Measurements from ENCODE around the gene MACIR.
"Not testable (repeated sequence)": the region's sequence is repeated elsewhere in the genome, so short reads cannot be mapped to it uniquely, and the experiment has no call there.

MACIR gene

DNA sequence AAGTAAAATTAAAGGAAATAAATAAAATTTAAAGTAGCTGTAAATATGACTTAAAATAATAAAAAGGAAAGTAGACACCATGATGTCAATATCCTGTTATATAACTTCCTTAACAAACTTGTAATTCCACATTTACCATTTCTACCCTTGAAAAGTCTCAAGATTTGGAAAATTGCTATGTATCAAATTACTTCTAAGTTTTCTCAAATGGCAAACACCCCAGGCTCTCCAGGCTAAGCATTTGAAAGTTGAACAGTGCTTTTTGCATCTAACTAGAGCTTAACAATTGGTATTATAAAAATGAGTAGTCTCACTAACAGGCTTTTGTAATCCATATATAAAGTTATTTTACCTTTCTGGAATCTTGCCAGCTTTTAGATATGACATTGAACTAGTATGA, 41.5 kb upstream of the MACIR start:
- H3K4me3 ChIP-seq (ENCODE audit: low read depth, low read length): no peak overlapping the region
- TF ChIP-seq, protein P1, sequence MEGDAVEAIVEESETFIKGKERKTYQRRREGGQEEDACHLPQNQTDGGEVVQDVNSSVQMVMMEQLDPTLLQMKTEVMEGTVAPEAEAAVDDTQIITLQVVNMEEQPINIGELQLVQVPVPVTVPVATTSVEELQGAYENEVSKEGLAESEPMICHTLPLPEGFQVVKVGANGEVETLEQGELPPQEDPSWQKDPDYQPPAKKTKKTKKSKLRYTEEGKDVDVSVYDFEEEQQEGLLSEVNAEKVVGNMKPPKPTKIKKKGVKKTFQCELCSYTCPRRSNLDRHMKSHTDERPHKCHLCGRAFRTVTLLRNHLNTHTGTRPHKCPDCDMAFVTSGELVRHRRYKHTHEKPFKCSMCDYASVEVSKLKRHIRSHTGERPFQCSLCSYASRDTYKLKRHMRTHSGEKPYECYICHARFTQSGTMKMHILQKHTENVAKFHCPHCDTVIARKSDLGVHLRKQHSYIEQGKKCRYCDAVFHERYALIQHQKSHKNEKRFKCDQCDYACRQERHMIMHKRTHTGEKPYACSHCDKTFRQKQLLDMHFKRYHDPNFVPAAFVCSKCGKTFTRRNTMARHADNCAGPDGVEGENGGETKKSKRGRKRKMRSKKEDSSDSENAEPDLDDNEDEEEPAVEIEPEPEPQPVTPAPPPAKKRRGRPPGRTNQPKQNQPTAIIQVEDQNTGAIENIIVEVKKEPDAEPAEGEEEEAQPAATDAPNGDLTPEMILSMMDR (IDR thresholded peaks at IDR 0.05; ENCODE audit: low read depth, low read length): no peak
- TF ChIP-seq POLR2A (IDR thresholded peaks at IDR 0.05; ENCODE audit: extremely low read depth, insufficient read length) (no peak), MYC (IDR thresholded peaks at IDR 0.05; ENCODE audit: low read depth, low read length) (no peak)
- TF ChIP-seq, protein P2, sequence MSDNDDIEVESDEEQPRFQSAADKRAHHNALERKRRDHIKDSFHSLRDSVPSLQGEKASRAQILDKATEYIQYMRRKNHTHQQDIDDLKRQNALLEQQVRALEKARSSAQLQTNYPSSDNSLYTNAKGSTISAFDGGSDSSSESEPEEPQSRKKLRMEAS (IDR thresholded peaks at IDR 0.05; ENCODE audit: low read depth, low read length): no peak
- no peak for DNase-seq (ENCODE audit: low read depth)

DNA sequence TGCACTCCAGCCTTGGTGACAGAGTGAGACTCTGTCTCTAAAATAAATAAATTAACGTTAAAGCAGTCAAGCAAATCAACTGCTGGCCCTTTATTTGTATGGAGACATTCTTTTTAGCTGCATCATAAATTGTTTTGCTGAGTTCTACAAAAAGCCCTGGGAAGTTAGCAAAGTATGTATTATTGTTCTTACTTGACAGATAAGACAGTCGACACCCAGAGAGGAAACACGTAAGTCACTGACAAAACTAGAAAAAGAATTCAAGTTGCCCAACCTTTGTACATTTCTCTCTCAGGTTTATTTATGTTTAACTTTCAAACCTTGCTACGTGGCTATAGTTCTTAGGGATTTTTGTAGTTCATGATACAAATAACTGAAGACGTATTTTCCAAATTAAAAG, 40.4 kb upstream of the MACIR start:
- no peak overlapping the region for H3K4me3 ChIP-seq (ENCODE audit: low read depth, low read length)
- no peak for DNase-seq (ENCODE audit: low read depth)
- no peak for TF ChIP-seq POLR2A (IDR thresholded peaks at IDR 0.05; ENCODE audit: extremely low read depth, insufficient read length)
- TF ChIP-seq, protein P1 (IDR thresholded peaks at IDR 0.05; ENCODE audit: low read depth, low read length): no peak
- TF ChIP-seq, protein P2 (IDR thresholded peaks at IDR 0.05; ENCODE audit: low read depth, low read length): no peak
- TF ChIP-seq MYC (IDR thresholded peaks at IDR 0.05; ENCODE audit: low read depth, low read length): no peak

DNA sequence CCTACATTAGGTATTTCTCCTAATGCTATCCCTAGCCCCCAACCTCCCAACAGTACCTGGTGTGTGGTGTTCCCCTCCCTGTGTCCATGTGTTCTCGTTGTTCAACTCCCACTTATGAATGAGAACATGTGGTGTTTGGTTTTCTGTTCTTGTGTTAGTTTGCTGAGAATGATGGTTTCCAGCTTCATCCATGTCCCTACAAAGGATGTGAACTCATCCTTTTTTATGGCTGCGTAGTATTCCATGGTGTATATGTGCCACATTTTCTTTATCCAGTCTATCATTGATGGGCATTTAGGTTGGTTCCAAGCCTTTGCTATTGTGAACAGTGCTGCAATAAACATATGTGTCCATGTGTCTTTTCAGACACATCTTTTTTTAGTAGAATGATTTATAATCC, 39.5 kb upstream of the MACIR start:
- DNase-seq (ENCODE audit: low read depth); H3K4me3 ChIP-seq (ENCODE audit: low read depth, low read length): not testable (repeated sequence)

DNA sequence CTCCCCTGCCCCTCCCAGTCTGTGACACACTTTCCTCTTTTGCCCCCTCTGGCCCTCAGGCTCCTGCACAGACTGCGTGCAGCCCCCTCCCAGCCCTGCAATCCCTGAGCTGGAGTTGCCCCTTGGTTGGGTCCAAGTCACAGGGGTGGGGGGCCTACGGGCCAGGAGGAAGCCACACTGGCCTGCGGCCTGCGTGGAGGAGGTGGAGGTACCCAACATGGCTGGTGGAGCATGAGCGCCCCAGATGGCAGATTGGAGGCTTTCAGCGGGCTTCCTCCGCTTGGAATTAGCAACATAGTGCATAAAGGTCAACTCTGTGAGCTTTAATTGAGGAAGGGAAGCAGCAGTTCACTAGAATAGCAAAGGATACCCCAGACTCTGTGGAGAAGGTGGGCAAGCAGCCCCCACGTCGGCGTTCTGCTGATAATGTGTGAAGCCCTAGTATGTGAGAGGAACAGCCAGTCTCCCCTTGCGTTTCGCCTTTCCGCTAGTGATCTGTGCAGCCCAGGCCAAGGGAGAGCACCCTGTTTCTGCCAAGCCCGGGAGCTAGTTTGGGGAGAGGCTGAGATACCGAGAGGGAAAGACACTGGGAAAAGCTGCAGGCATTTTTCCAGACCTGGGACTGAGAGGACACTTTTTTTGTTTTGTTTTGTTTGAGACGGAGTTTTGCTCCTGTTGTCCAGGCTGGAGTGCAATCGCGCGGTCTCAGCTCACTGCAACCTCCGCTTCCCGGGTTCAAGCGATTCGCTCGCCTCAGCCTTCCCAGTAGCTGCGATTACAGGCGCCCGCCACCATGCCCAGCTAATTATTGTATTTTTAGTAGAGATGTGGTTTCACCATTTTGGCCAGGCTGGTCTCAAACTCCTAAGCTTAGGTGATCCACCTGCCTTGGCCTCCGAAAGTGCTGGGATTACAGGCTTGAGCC, 35.3 kb upstream of the MACIR start:
- DNase-seq (ENCODE audit: low read depth): no peak
- H3K4me3 ChIP-seq (ENCODE audit: low read depth, low read length): no peak overlapping the region
- TF ChIP-seq POLR2A (IDR thresholded peaks at IDR 0.05; ENCODE audit: extremely low read depth, insufficient read length): no peak
- TF ChIP-seq MYC (IDR thresholded peaks at IDR 0.05; ENCODE audit: low read depth, low read length): no peak
- TF ChIP-seq, protein P1 (IDR thresholded peaks at IDR 0.05; ENCODE audit: low read depth, low read length): no peak
- TF ChIP-seq, protein P2 (IDR thresholded peaks at IDR 0.05; ENCODE audit: low read depth, low read length): no peak

DNA sequence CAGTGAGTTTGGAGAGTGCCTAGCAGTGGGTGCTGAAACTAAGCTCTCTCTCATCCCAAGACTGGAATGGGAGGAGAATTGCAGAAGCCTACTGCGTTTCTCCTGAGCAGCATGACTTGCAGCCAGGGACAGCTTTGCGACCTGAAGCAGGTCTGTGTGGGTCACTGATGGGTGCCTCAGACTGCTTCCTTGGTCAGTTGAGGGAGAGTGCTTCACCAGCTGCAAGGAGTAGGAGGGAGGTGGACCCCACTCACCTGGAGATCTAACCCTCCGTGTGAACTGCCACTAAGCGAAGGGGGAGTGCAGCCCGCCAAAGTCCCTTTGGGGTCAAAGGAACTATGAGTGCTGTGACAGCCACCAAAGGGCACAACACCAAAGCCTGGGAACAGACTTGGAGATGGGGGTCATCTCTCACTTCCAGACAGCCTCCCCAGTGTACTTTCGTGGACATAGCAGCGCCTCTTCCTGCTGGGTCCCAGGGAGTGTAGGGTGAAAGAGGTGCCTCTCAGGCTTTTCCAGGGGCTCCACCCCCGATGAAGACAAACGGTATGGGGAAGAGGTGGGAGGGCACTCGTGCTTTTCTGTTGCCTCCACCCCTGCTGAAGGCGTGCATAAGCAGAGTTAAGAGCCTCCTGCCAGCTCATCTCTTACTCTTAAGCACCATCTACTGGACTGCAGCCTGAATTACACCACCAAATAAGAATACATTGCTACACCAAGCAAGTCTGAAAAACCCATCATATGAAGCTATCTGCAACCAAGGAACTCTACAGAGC, 34.3 kb upstream of the MACIR start:
- DNase-seq (ENCODE audit: low read depth): peak; percentile 80
- TF ChIP-seq, protein P1 (IDR thresholded peaks at IDR 0.05; ENCODE audit: low read depth, low read length): peak; percentile 73
- TF ChIP-seq MYC (IDR thresholded peaks at IDR 0.05; ENCODE audit: low read depth, low read length) (peak; percentile 49; the same call in 1 of the 2 replicates), POLR2A (IDR thresholded peaks at IDR 0.05; ENCODE audit: extremely low read depth, insufficient read length) (no peak)
- TF ChIP-seq, protein P2 (IDR thresholded peaks at IDR 0.05; ENCODE audit: low read depth, low read length): peak; percentile 51
- H3K4me3 ChIP-seq (ENCODE audit: low read depth, low read length): no peak overlapping the region

DNA sequence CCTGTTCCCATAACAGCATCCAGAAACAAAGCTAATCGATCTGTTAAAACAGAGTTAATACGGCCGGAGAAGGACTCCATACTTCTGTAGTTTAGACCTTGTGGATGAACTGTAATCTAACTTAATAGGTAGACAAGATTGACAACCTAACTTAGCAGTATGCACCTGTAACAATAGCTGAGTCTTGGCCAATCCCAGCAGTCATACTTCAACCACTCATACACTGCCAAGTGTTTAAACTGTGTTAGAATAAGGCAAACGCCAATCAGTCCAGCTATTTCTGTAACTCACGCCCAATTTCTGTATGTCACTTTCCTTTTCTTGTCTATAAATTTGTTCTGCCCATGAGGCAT, 33.7 kb upstream of the MACIR start:
- no peak for TF ChIP-seq POLR2A (IDR thresholded peaks at IDR 0.05; ENCODE audit: extremely low read depth, insufficient read length)
- TF ChIP-seq, protein P2 (IDR thresholded peaks at IDR 0.05; ENCODE audit: low read depth, low read length): no peak
- TF ChIP-seq, protein P1 (IDR thresholded peaks at IDR 0.05; ENCODE audit: low read depth, low read length): no peak
- TF ChIP-seq MYC (IDR thresholded peaks at IDR 0.05; ENCODE audit: low read depth, low read length): no peak
- no peak for DNase-seq (ENCODE audit: low read depth)
- H3K4me3 ChIP-seq (ENCODE audit: low read depth, low read length): no peak overlapping the region

All from NB4 (cell line).